Panc1 (cell line): ENCODE data around the gene RIPOR3.

Experiments used
- CTCF ChIP-seq: fragments of 450-650 bp; IDR thresholded peaks from 2 replicates; pipeline ENCODE4 v1.5.1; 2017; ENCODE audit warnings: mild to moderate bottlenecking
- POLR2AphosphoS5 ChIP-seq: IDR thresholded peaks from 2 replicates; pipeline ENCODE4 v1.6.1; 2012; ENCODE audit warnings: mild to moderate bottlenecking, low read depth, low read length, moderate library complexity
- REST ChIP-seq, 2 experiments: IDR thresholded peaks; 2 replicates each; pipeline ENCODE4 v1.6.1; 2011 to 2012; ENCODE audit warnings: low read depth in 2 of 2, control low read depth in 1 of 2, low read length in 1 of 2, mild to moderate bottlenecking in 1 of 2, moderate library complexity in 1 of 2; ENCODE audit not compliant: insufficient read depth in 1 of 2
- SIN3A ChIP-seq: IDR thresholded peaks from 2 replicates; pipeline ENCODE4 v1.6.1; 2012; ENCODE audit warnings: low read depth, mild to moderate bottlenecking, low read length, moderate library complexity, borderline replicate concordance; ENCODE audit not compliant: insufficient read depth
- TCF7L2 ChIP-seq: IDR thresholded peaks from 2 replicates; pipeline ENCODE4 v1.6.1; 2011; ENCODE audit warnings: mild to moderate bottlenecking, low read depth, low read length, inconsistent platforms

- TF ChIP-seq CTCF: no peak
- no peak for TF ChIP-seq SIN3A
- no peak for TF ChIP-seq POLR2AphosphoS5
- TF ChIP-seq REST (IDR thresholded peaks at IDR 0.05; ENCODE audit: insufficient read depth in 1 of 2, low read depth in 2 of 2, low read length in 1 of 2): no peak
- TF ChIP-seq TCF7L2: no peak
Measured at GRCh38 chr20:50604451-50604850, 86.9 kb downstream of the RIPOR3 start.
